Measurements from ENCODE around the gene A3GALT2. TPM values are rescaled to one million over a fixed set of nuclear protein-coding genes. Genes with fewer than 3 reads are reported as not detected.

Gene A3GALT2
- total and polyA plus RNA-seq, 2 donors, result not detected

- H3K4me1 ChIP-seq (ENCODE audit: insufficient read depth), result peaks cover 1% of the 10 kb centered on the region
These were observed 62.9 kb downstream of the A3GALT2 start for GRCh38 chr1:33257772-33258712.

DNA sequence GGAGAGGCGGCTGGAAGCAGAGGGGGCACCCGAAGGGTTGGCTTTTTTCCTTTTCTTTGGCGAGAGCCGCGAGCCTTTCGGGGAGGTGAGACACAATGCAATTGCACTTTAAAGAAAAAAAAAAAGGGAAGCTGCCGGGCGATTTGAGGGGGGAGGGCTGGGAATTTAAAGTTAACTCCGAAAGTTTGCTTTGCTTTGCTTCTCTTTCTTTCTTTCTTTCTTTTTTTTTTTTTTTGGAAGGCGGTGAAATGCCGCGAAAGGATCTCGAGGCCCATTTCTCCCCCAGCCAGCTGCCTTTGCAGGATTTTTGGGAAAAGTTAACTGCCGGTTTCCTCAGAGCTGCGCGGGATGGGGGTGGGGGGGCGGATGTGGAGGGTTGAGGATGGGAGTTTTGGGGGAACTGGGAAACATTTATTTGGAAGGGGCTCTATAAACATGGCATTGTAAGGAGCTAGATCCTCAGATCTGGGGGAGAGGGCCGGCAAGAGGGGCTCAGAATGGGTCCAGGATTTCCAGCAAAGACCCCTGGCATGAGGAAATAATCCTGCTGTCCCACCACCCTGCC lies 63.6 kb downstream of the A3GALT2 start:
- under 1% methylated on average over 18 of the region's 18 CpGs for WGBS
- peaks cover 1% of the 10 kb centered on the region for H3K4me1 ChIP-seq (ENCODE audit: insufficient read depth)
- DNase-seq (ENCODE audit: extremely low spot score), result no peak

More at GRCh38 chr1:33257772-33258712, 62.9 kb downstream of the A3GALT2 start:
- DNase-seq (ENCODE audit: extremely low spot score), result no peak
- peak overlapping the region; percentile 24 for H3K27ac ChIP-seq (ENCODE audit: low read depth)
- no peaks in the 10 kb centered on the region for H3K36me3 ChIP-seq (ENCODE audit: insufficient read depth)
- H3K4me3 ChIP-seq (ENCODE audit: low read depth, low read length), result peak overlapping the region; percentile 95
- WGBS, result 33% methylated on average over 19 of the region's 19 CpGs

More for the DNA sequence above, 63.6 kb downstream of the A3GALT2 start:
- peak overlapping the region; percentile 95 for H3K4me3 ChIP-seq (ENCODE audit: low read depth, low read length)
- peak overlapping the region; percentile 24 for H3K27ac ChIP-seq (ENCODE audit: low read depth)
- H3K36me3 ChIP-seq (ENCODE audit: insufficient read depth), result no peaks in the 10 kb centered on the region

Small RNAs within 50 kb of the gene (small RNA-seq; reads per million reads assigned to genes)
- gene RN7SKP16, result not detected

Other genes starting within 250 kb of the A3GALT2 start
- 9.6 TPM for gene AZIN2, start 239.9 kb downstream of the A3GALT2 start, total RNA-seq
- gene AZIN2, start 239.9 kb downstream of the A3GALT2 start, polyA plus RNA-seq, result 3.1 TPM
- 4.1 TPM for gene TRIM62, start 139.1 kb downstream of the A3GALT2 start, total RNA-seq
- 7.6 TPM for gene TRIM62, start 139.1 kb downstream of the A3GALT2 start, polyA plus RNA-seq
- 10.3 TPM for gene ZNF362, start 64.6 kb downstream of the A3GALT2 start, total RNA-seq
- gene ZNF362, start 64.6 kb downstream of the A3GALT2 start, polyA plus RNA-seq, result 33.7 TPM
- 49.2 TPM for gene PHC2, start 110.0 kb upstream of the A3GALT2 start, total RNA-seq
- gene PHC2, start 110.0 kb upstream of the A3GALT2 start, polyA plus RNA-seq, result 179 TPM
- gene ZSCAN20, start 151.5 kb upstream of the A3GALT2 start, total RNA-seq, result 11.6 TPM
- 2.4 TPM for gene ZSCAN20, start 151.5 kb upstream of the A3GALT2 start, polyA plus RNA-seq

All from urinary bladder (tissue), 4 donors.